DMS 273 (cell line): Measurements from ENCODE around the gene ELMO1.

ENCODE experiments used
- DNase-seq: peaks from one replicate; lab custom pipeline; 2025; ENCODE audit not compliant: unreplicated experiment; lab: John Stamatoyannopoulos, UW

ELMO1 gene

GRCh38 chr7:36965625-36966024 is 483.0 kb downstream of the ELMO1 start:
- DNase-seq: no peak

GRCh38 chr7:36964297-36964696 is 484.4 kb downstream of the ELMO1 start:
- no peak for DNase-seq

GRCh38 chr7:36962367-36962766 is 486.3 kb downstream of the ELMO1 start:
- no peak for DNase-seq

GRCh38 chr7:36961693-36962092 is 487.0 kb downstream of the ELMO1 start:
- no peak for DNase-seq

- DNase-seq: no peak
Observed at GRCh38 chr7:36961097-36961496, 487.6 kb downstream of the ELMO1 start.

- no peak for DNase-seq
Observed at GRCh38 chr7:36960105-36960504, 488.6 kb downstream of the ELMO1 start.

GRCh38 chr7:36958111-36958733 is 490.4 kb downstream of the ELMO1 start:
- DNase-seq: no peak

- DNase-seq: no peak
Observed at GRCh38 chr7:36957620-36958019, 491.0 kb downstream of the ELMO1 start.

GRCh38 chr7:36956814-36957213 is 491.9 kb downstream of the ELMO1 start:
- DNase-seq: no peak

GRCh38 chr7:36955456-36956129 is 493.1 kb downstream of the ELMO1 start:
- DNase-seq: no peak

GRCh38 chr7:36951257-36951697 is 497.4 kb downstream of the ELMO1 start:
- no peak for DNase-seq

- peak; percentile 25 for DNase-seq
Observed at GRCh38 chr7:36949711-36950600, 498.7 kb downstream of the ELMO1 start.

GRCh38 chr7:36946401-36946739 is 502.3 kb downstream of the ELMO1 start:
- peak; percentile 96 for DNase-seq

GRCh38 chr7:36945612-36946400 is 502.9 kb downstream of the ELMO1 start:
- DNase-seq: peak; percentile 98

GRCh38 chr7:36944838-36945237 is 503.8 kb downstream of the ELMO1 start:
- peak; percentile 50 for DNase-seq

GRCh38 chr7:36943591-36944435 is 504.9 kb downstream of the ELMO1 start:
- peak; percentile 76 for DNase-seq

- no peak for DNase-seq
Observed at GRCh38 chr7:36942955-36943354, 505.7 kb downstream of the ELMO1 start.

- DNase-seq: peak; percentile 27
Observed at GRCh38 chr7:36942541-36942940, 506.1 kb downstream of the ELMO1 start.

GRCh38 chr7:36942025-36942424 is 506.6 kb downstream of the ELMO1 start:
- DNase-seq: no peak

GRCh38 chr7:36941359-36941758 is 507.3 kb downstream of the ELMO1 start:
- DNase-seq: no peak
